ENCODE data around the gene PKP3. TPM values are rescaled to one million over a fixed set of nuclear protein-coding genes. Genes with fewer than 3 reads are reported as not detected.

The PKP3 gene
- total and polyA plus RNA-seq, 10 donors, result 0.09 to 2.8 (median 0.44) TPM; not detected in 4

DNA sequence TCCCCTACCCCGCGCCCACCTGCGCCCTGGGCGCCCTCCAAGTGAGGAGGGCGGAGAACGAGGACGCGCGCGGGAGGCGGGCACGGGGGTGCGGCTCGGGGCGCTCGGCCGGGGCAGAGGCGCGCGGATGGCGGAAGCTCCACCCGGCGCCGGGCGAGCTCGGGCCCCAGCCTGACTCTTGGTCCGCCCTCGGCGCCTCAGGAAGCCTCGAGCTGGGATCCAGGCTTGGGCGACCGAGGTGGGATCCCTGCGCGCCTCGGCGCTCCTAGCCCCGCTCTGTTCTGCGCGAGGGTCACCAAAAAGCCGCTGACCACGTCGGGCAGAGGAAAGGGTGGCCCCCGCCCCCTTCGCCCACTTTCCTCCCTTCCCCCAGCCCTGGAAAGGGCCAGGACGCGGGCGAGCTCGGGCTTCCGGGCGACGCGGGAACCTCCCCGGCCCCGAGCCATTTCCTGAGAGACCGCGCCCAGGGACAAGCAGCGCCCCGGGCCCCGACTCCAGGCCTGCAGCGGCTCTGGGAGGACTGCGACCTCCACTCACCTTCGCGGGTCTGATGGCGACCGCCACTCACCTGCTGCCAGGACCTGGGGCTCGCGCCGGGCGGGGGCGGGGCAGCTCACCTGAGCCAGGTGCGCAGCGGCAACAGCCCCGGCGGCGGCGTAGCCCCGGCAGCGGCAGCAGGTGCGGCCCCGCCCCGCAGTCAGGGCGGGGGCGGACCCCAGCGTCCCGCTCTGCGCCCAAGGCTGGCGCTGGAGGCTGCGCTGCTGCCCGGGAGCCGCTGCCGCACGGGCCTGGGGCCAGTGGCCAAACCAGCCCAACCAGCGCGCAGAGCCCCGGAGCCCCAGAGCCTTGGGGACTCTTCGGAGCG is 23.0 kb downstream of the PKP3 start:
- peaks cover 0 to 8% (median 0%) of the 10 kb centered on the region in 7 donors for H3K27me3 ChIP-seq (replicated peaks in 1 of 7)
- no peaks in the 10 kb centered on the region for H3K36me3 ChIP-seq
- peak overlapping the region; percentile 57 to 87 (median 65) for H3K4me3 ChIP-seq
- TF ChIP-seq POLR2AphosphoS5 (IDR thresholded peaks at IDR 0.05), result peak; percentile 66 to 78 (median 75)
- TF ChIP-seq, protein P1, sequence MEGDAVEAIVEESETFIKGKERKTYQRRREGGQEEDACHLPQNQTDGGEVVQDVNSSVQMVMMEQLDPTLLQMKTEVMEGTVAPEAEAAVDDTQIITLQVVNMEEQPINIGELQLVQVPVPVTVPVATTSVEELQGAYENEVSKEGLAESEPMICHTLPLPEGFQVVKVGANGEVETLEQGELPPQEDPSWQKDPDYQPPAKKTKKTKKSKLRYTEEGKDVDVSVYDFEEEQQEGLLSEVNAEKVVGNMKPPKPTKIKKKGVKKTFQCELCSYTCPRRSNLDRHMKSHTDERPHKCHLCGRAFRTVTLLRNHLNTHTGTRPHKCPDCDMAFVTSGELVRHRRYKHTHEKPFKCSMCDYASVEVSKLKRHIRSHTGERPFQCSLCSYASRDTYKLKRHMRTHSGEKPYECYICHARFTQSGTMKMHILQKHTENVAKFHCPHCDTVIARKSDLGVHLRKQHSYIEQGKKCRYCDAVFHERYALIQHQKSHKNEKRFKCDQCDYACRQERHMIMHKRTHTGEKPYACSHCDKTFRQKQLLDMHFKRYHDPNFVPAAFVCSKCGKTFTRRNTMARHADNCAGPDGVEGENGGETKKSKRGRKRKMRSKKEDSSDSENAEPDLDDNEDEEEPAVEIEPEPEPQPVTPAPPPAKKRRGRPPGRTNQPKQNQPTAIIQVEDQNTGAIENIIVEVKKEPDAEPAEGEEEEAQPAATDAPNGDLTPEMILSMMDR (IDR thresholded peaks at IDR 0.05 in 8 of 11, conservative IDR thresholded peaks at IDR 0.05 in 3 of 11), result no peak
- no peak for TF ChIP-seq POLR2A (IDR thresholded peaks at IDR 0.05)
- peaks cover 10 to 57% (median 48%) of the 10 kb centered on the region in 6 donors for H3K4me1 ChIP-seq
- H3K27ac ChIP-seq, result peak overlapping the region; percentile 76 to 93 (median 88)
- intact Hi-C loops (cut with DNase I; ENCODE audit: low total_unique reads), result no loop called here
- 1 to 2% (median 2%) methylated on average over 11 to 97 of the region's 97 CpGs for WGBS, 5 donors
- H3K9me3 ChIP-seq, result no peaks in the 10 kb centered on the region
- peak; percentile 93 for DNase-seq

DNA sequence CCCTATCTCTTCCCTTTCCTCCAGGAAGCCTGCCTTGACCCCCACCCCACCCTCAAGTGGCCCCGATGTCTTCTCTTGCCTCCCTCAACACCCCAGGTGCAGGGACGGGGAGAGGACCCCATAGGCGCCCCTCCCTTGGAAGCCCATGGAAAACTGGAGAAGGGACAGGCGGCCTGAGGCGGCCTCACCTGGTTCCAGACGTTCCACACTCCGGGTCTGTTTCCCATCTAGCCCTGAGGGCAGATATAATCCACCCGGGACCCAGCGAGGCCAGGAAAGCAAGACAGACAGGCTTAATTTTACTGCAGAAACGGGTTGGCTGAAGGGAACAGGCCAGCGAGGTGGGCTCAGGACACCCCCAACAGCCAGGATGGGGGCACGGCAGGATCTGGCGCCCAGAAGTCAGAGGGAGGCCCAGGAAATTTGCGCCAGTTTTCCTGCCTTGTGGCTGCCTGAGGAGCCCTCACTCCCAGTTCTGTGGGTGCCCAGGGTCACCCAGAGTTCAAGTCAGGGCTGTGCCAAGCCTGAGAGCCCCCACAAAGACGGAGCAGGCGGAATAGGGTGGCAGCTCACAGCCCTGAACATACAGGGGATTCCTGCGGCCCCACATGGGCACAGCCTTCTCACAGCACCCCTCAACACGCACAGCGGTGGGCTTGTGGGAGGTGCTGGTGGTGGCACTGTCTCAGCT is 23.8 kb downstream of the PKP3 start:
- TF ChIP-seq, protein P1 (IDR thresholded peaks at IDR 0.05 in 8 of 11, conservative IDR thresholded peaks at IDR 0.05 in 3 of 11), result no peak
- TF ChIP-seq POLR2AphosphoS5 (IDR thresholded peaks at IDR 0.05) (no peak), POLR2A (IDR thresholded peaks at IDR 0.05) (no peak)

DNA sequence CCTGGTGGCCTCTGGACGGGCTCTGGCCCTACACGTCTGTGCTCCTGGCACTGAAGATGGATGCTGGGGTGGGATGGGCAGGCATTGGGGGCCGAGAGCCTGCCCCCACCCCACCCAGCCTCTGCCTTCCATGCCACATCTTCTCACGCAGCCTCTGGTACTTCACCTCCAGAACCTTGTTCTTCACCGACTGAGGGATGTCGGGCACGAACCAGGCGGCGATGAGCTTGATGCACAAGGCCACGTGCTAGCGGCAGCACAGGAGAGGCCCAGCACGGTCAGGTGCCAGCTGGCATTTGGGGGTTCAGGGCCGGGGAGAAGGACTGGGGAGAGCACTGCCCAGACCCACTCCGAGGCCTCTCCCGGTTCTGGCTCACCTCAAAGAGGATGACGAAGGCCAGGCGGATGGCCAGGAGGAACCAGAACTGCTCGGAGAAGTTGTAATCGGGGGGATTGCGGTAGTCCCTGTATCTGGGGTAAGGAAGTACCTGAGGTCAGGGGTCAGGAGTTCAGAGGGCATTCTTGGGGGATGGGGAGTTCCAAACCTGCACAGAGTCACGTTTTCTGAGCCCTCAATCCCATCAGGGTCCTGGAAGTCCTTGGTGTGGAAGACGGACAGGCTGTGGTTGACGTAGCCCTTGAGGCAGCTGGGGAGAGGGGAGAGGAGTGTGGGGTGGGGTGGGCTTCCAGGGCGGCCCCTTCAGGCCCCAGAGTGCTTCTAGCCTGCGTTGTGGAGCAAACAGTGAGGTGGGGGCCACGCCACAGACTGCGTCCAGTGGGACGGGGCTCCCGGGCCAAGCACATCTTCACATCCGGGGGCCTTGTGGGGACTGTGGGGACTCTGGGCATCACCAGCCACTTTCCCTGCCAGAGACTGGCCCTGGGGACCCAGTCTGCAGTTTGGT is 24.6 kb downstream of the PKP3 start:
- Histone ChIP-seq H3K27ac (peak overlapping the region in 2 of 8 donors; percentile 90 to 93), H3K36me3 (no peaks in the 10 kb centered on the region), H3K4me1 (peaks cover 10 to 46% (median 38%) of the 10 kb centered on the region in 6 donors), H3K27me3 (replicated peaks in 1 of 7) (peaks cover 0 to 13% (median 0%) of the 10 kb centered on the region in 7 donors), H3K9me3 (no peaks in the 10 kb centered on the region), H3K4me3 (no peak overlapping the region)
- WGBS, 5 donors, result 90 to 95% (median 94%) methylated on average over 24 to 30 of the region's 30 CpGs
- intact Hi-C loops (cut with DNase I; ENCODE audit: low total_unique reads), result no loop called here
- peak; percentile 76 for DNase-seq
- TF ChIP-seq POLR2A (IDR thresholded peaks at IDR 0.05) (no peak), POLR2AphosphoS5 (IDR thresholded peaks at IDR 0.05) (no peak)
- TF ChIP-seq, protein P1 (IDR thresholded peaks at IDR 0.05 in 8 of 11, conservative IDR thresholded peaks at IDR 0.05 in 3 of 11), result no peak

More for the DNA sequence above, 23.8 kb downstream of the PKP3 start:
- peak; percentile 77 for DNase-seq
- Histone ChIP-seq H3K27me3 (replicated peaks in 1 of 7) (peaks cover 0 to 10% (median 0%) of the 10 kb centered on the region in 7 donors), H3K9me3 (no peaks in the 10 kb centered on the region), H3K4me1 (peaks cover 10 to 54% (median 46%) of the 10 kb centered on the region in 6 donors), H3K27ac (peak overlapping the region in 5 of 8 donors; percentile 86 to 93 (median 90)), H3K36me3 (no peaks in the 10 kb centered on the region), H3K4me3 (peak overlapping the region in 7 of 8 donors; percentile 61 to 87 (median 66))
- 74 to 83% (median 76%) methylated on average over 16 to 19 of the region's 19 CpGs for WGBS, 5 donors
- intact Hi-C loops (cut with DNase I; ENCODE audit: low total_unique reads), result no loop called here

Measured in spleen (tissue), 11 donors.